Effector memory CD4-positive, alpha-beta T cell (primary cell): ENCODE results near the gene ANXA6.

Source experiments
- DNase-seq, 3 donors: peaks; one replicate each; pipeline ENCODE4 v3.0.0-alpha.2; 2020
- H3K27ac ChIP-seq: 2 replicates; pipeline ENCODE4 v1.7.0; 2013; ENCODE audit warnings: mild to moderate bottlenecking, low read length, moderate library complexity; ENCODE audit not compliant: insufficient read depth, poor library complexity, severe bottlenecking
- H3K27me3 ChIP-seq: replicated peaks from 2 replicates; pipeline ENCODE4 v1.7.0; 2013; ENCODE audit warnings: mild to moderate bottlenecking, low read length; ENCODE audit not compliant: insufficient read depth, control insufficient read depth, poor library complexity, severe bottlenecking
- H3K36me3 ChIP-seq: 2 replicates; pipeline ENCODE4 v1.7.0; 2013; ENCODE audit warnings: mild to moderate bottlenecking, low read length, moderate library complexity; ENCODE audit not compliant: control insufficient read depth, insufficient read depth
- H3K4me1 ChIP-seq: 2 replicates; pipeline ENCODE4 v1.7.0; 2013; ENCODE audit warnings: low read length, mild to moderate bottlenecking; ENCODE audit not compliant: control insufficient read depth, insufficient read depth, poor library complexity, severe bottlenecking
- H3K4me3 ChIP-seq: 2 replicates; pipeline ENCODE4 v1.7.0; 2013; ENCODE audit warnings: low read length, low read depth, mild to moderate bottlenecking; ENCODE audit not compliant: insufficient read depth, poor library complexity, severe bottlenecking
- H3K9me3 ChIP-seq: 2 replicates; pipeline ENCODE4 v1.7.0; 2013; ENCODE audit warnings: mild to moderate bottlenecking, low read length, moderate library complexity; ENCODE audit not compliant: control insufficient read depth

The ANXA6 gene

DNA sequence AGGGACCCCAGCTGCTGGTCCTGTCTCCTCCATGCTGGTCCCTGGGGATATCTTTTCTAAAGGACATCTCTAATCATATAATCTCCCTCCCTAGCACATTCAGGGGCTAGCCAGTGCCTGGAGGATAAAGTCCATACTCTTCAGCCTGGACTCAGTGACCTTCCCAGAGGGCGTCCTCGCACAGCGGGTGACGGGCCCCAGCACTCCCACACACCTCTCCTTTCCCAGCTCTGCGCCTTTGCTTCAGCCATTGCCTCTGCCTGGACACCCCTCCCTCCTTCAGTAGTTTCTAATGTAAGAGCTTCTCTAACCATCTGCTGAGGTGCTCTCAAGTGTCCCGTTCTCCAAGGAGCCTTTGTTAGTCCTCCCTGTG is 61.6 kb downstream of the ANXA6 start:
- no peak for DNase-seq
- Histone ChIP-seq H3K27ac (peak overlapping the region; percentile 64), H3K4me1 (peaks cover 32% of the 10 kb centered on the region)

GRCh38 chr5:151095341-151096000 is 62.1 kb downstream of the ANXA6 start:
- no peak overlapping the region for H3K4me3 ChIP-seq
- H3K9me3 ChIP-seq = no peaks in the 10 kb centered on the region
- H3K27me3 ChIP-seq = no peaks in the 10 kb centered on the region
- H3K36me3 ChIP-seq = peaks cover 7% of the 10 kb centered on the region
- H3K4me1 ChIP-seq = peaks cover 32% of the 10 kb centered on the region
- peak overlapping the region; percentile 64 for H3K27ac ChIP-seq
- no peak for DNase-seq

More for the DNA sequence above, 61.6 kb downstream of the ANXA6 start:
- no peaks in the 10 kb centered on the region for H3K27me3 ChIP-seq
- H3K9me3 ChIP-seq = no peaks in the 10 kb centered on the region
- peaks cover 12% of the 10 kb centered on the region for H3K36me3 ChIP-seq
- no peak overlapping the region for H3K4me3 ChIP-seq

- no peak for DNase-seq
- peaks cover 32% of the 10 kb centered on the region for H3K4me1 ChIP-seq
Measured at GRCh38 chr5:151094852-151095245, 62.7 kb downstream of the ANXA6 start.

GRCh38 chr5:151094030-151094851 is 63.3 kb downstream of the ANXA6 start:
- peak; percentile 53 to 66 (median 63) for DNase-seq
- Histone ChIP-seq H3K27ac (peak overlapping the region; percentile 64), H3K4me3 (no peak overlapping the region), H3K27me3 (no peaks in the 10 kb centered on the region), H3K9me3 (no peaks in the 10 kb centered on the region), H3K4me1 (peaks cover 31% of the 10 kb centered on the region), H3K36me3 (peaks cover 3% of the 10 kb centered on the region)

More at GRCh38 chr5:151094852-151095245, 62.7 kb downstream of the ANXA6 start:
- Histone ChIP-seq H3K27ac (peak overlapping the region; percentile 64), H3K4me3 (no peak overlapping the region), H3K36me3 (peaks cover 3% of the 10 kb centered on the region), H3K27me3 (no peaks in the 10 kb centered on the region), H3K9me3 (no peaks in the 10 kb centered on the region)

DNA sequence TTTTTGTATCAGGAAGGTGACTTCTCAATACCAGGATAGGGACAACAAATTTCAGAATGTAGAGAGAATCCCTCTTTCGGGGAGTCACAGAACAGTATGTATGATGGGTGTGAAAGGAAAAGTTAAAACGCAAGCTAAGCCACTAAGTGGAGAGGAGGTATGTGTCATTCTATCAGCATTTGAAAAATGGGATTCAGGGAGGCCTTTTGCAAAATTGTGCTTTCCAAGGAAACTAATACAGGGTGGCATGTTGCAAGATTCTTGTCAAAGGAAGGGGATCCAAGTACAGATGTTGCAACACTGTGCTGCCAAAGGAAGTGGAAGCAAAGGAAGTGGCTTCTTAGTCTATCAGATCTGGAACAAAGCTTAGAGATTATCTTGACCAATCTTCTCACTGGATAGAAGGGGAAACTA is 64.1 kb downstream of the ANXA6 start:
- H3K9me3 ChIP-seq = no peaks in the 10 kb centered on the region
- peaks cover 3% of the 10 kb centered on the region for H3K36me3 ChIP-seq
- H3K4me3 ChIP-seq = no peak overlapping the region
- H3K27me3 ChIP-seq = no peaks in the 10 kb centered on the region
- H3K27ac ChIP-seq = peak overlapping the region; percentile 64
- peaks cover 29% of the 10 kb centered on the region for H3K4me1 ChIP-seq
- no peak for DNase-seq

GRCh38 chr5:151092762-151093161 is 64.8 kb downstream of the ANXA6 start:
- no peaks in the 10 kb centered on the region for H3K36me3 ChIP-seq
- H3K4me1 ChIP-seq = peaks cover 29% of the 10 kb centered on the region
- no peak for DNase-seq
- H3K9me3 ChIP-seq = no peaks in the 10 kb centered on the region
- H3K27me3 ChIP-seq = no peaks in the 10 kb centered on the region
- no peak overlapping the region for H3K27ac ChIP-seq
- no peak overlapping the region for H3K4me3 ChIP-seq

- peaks cover 46% of the 10 kb centered on the region for H3K4me1 ChIP-seq
- DNase-seq = no peak
- H3K36me3 ChIP-seq = no peaks in the 10 kb centered on the region
Measured at GRCh38 chr5:151089726-151090125, 67.9 kb downstream of the ANXA6 start.

GRCh38 chr5:151088986-151089385 is 68.6 kb downstream of the ANXA6 start:
- Histone ChIP-seq H3K4me3 (no peak overlapping the region), H3K27ac (no peak overlapping the region), H3K4me1 (peaks cover 39% of the 10 kb centered on the region), H3K27me3 (no peaks in the 10 kb centered on the region), H3K9me3 (no peaks in the 10 kb centered on the region), H3K36me3 (no peaks in the 10 kb centered on the region)
- DNase-seq = no peak

More at GRCh38 chr5:151089726-151090125, 67.9 kb downstream of the ANXA6 start:
- no peak overlapping the region for H3K27ac ChIP-seq
- no peaks in the 10 kb centered on the region for H3K27me3 ChIP-seq
- no peak overlapping the region for H3K4me3 ChIP-seq
- H3K9me3 ChIP-seq = no peaks in the 10 kb centered on the region

- Histone ChIP-seq H3K27ac (peak overlapping the region; percentile 89), H3K9me3 (no peaks in the 10 kb centered on the region), H3K4me1 (peaks cover 39% of the 10 kb centered on the region), H3K36me3 (no peaks in the 10 kb centered on the region), H3K4me3 (no peak overlapping the region), H3K27me3 (no peaks in the 10 kb centered on the region)
- no peak for DNase-seq
Measured at GRCh38 chr5:151087486-151087885, 70.1 kb downstream of the ANXA6 start.

DNA sequence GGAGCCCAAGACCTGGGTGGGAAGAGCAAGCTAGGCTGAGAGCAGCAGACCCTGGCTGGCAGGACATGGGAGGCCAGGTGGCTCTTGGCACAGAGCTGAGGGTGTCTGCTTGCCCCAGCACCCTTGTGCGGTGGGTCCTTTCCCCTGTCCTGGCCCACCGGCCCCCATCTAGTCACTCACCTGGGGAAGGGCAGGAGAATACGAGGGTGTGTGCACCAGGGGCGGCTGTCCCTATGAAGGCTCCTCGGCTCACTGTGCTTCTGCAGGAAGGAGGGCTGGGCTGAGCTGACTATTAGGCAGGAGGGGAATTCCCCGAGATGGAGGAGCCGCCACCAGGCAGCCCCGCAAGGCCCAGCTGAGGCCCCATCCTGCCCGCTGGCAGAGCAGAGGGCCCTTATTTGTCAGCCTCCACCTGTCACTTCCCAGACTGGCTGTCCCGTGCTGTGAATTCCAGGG is 70.6 kb downstream of the ANXA6 start:
- no peaks in the 10 kb centered on the region for H3K9me3 ChIP-seq
- H3K36me3 ChIP-seq = no peaks in the 10 kb centered on the region
- peak overlapping the region; percentile 42 for H3K4me3 ChIP-seq
- peak overlapping the region; percentile 89 for H3K27ac ChIP-seq
- peak; percentile 64 to 72 (median 67) for DNase-seq
- peaks cover 45% of the 10 kb centered on the region for H3K4me1 ChIP-seq
- H3K27me3 ChIP-seq = no peaks in the 10 kb centered on the region
